ENCODE measurements around the gene TAF5L. TPM values are rescaled to one million over a fixed set of nuclear protein-coding genes. Genes with fewer than 3 reads are reported as not detected.

TAF5L gene
- total and polyA plus RNA-seq, 2 of the 8 experiments (the other 6 are each of a cell fraction or from before 2014, with no cell fraction given), result 17.7 to 23.3 TPM

GRCh38 chr1:229675396-229675795 is 49.5 kb upstream of the TAF5L start:
- H3K56ac ChIP-seq (replicated peaks; ENCODE audit: insufficient read length, low read depth, low read length), result no peak overlapping the region
- no peak overlapping the region for H3K4ac ChIP-seq (replicated peaks; ENCODE audit: insufficient read length, low read depth, low read length)
- H2BK12ac ChIP-seq (ENCODE audit: low read depth, low read length), result no peak overlapping the region
- no peak for TF ChIP-seq PHF8 (conservative IDR thresholded peaks at IDR 0.05; ENCODE audit: low read depth, low read length)
- TF ChIP-seq GTF2F1 (IDR thresholded peaks at IDR 0.05; ENCODE audit: borderline replicate concordance, low read depth, low read length), result no peak
- H3K79me2 ChIP-seq (ENCODE audit: control insufficient read depth in 1 of 2, insufficient read depth in 2 of 2, low read length in 2 of 2), result no peaks in the 10 kb centered on the region
- H3K23ac ChIP-seq (ENCODE audit: insufficient read length), result no peak overlapping the region
- no peak overlapping the region for H3K18ac ChIP-seq (ENCODE audit: extremely low read depth, low read length)
- no peak overlapping the region for H2BK15ac ChIP-seq (ENCODE audit: low read length)
- H2AFZ ChIP-seq (ENCODE audit: low read length), result no peak overlapping the region
- no peaks in the 10 kb centered on the region for H3K9me3 ChIP-seq (ENCODE audit: insufficient read depth in 2 of 2, low read depth in 1 of 2, low read length in 1 of 2)
- H3K79me1 ChIP-seq (ENCODE audit: low read depth, low read length), result no peaks in the 10 kb centered on the region
- H4K20me1 ChIP-seq (replicated peaks in 1 of 2; ENCODE audit: control insufficient read depth in 1 of 2, insufficient read depth in 2 of 2, low read length in 2 of 2), result no peaks in the 10 kb centered on the region
- no peak overlapping the region for H3K14ac ChIP-seq (ENCODE audit: insufficient read length)
- H3K4me1 ChIP-seq (replicated peaks in 1 of 4; ENCODE audit: control insufficient read depth in 3 of 4, insufficient read depth in 4 of 4, low read length in 3 of 4), result no peaks in the 10 kb centered on the region
- no peak overlapping the region for H2BK5ac ChIP-seq (ENCODE audit: low read depth, low read length)
- no peak overlapping the region for H4K8ac ChIP-seq (ENCODE audit: extremely low read depth, insufficient read depth, low read length)
- H3K4me3 ChIP-seq (ENCODE audit: extremely low read depth in 1 of 4, insufficient read depth in 2 of 4, low read depth in 3 of 4, low read length in 4 of 4), result no peak overlapping the region
- no peak overlapping the region for H2AK5ac ChIP-seq (ENCODE audit: low read depth, low read length)
- CTCF ChIA-PET (ENCODE audit: partially characterized antibody), result interaction anchor here (1.2 kb wide), 1 partner anchor 14 kb away, joined by 4 read pairs; no protein-coding TSS in a partner anchor
- POLR2A ChIA-PET (ENCODE audit: partially characterized antibody), result no interaction called here
- no peak overlapping the region for H4K91ac ChIP-seq (replicated peaks; ENCODE audit: insufficient read length, low read length)
- H3K23me2 ChIP-seq (ENCODE audit: low read depth, low read length), result no peaks in the 10 kb centered on the region; the same call in 1 of the 2 replicates
- no peak overlapping the region for H4K5ac ChIP-seq (ENCODE audit: insufficient read length, low read depth, low read length)
- H3K4me2 ChIP-seq (ENCODE audit: insufficient read depth in 1 of 2, low read depth in 2 of 2, low read length in 2 of 2), result no peak overlapping the region
- H3K9ac ChIP-seq (replicated peaks in 1 of 4; ENCODE audit: extremely low read depth in 1 of 4, low read depth in 3 of 4, low read length in 3 of 4), result no peak overlapping the region
- H3K27me3 ChIP-seq (replicated peaks in 1 of 4; ENCODE audit: control insufficient read depth in 3 of 4, extremely low read depth in 1 of 4, insufficient read depth in 3 of 4, low read length in 3 of 4), result no peaks in the 10 kb centered on the region
- H2BK20ac ChIP-seq (ENCODE audit: low read length), result no peak overlapping the region
- FAIRE-seq (no peak), DNase-seq (ENCODE audit: low read depth in 1 of 2, low spot score in 2 of 2) (no peak)
- no peak overlapping the region for H3K27ac ChIP-seq (ENCODE audit: low read depth, low read length)
- H2BK120ac ChIP-seq (replicated peaks; ENCODE audit: low read depth, low read length), result no peak overlapping the region
- H3K36me3 ChIP-seq (ENCODE audit: control insufficient read depth in 2 of 4, insufficient read depth in 4 of 4, low read length in 3 of 4), result no peaks in the 10 kb centered on the region
